ENCODE measurements around the gene KRT35. TPM values are rescaled to one million over a fixed set of nuclear protein-coding genes. Genes with fewer than 3 reads are reported as not detected.

KRT35 gene
- not detected in 2 replicates for total RNA-seq

DNA sequence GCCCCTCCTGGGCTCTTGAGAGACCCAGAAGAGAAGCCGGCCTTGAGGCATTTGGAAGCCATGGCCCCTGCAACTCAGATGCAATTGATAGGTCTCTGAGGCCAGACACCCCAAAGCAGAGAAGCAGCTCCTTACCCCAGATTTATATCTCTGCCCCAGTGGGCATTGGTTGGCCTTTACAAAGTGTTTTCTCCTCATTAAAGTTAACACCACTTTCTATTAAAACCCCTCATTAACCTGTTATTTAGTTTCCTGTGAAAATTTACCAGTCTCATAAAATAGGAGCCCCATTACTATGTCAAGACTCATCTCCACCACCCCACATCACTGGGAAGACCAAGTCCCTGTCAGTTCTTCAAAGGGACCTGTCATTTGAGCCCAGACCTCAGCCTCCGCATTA lies at the start of gene KRT35:
Gene KRT35 (minus strand): TSS at position 116 of the 400 bp plus-strand sequence. CDS start 54 bp downstream, at position 62.

DNA sequence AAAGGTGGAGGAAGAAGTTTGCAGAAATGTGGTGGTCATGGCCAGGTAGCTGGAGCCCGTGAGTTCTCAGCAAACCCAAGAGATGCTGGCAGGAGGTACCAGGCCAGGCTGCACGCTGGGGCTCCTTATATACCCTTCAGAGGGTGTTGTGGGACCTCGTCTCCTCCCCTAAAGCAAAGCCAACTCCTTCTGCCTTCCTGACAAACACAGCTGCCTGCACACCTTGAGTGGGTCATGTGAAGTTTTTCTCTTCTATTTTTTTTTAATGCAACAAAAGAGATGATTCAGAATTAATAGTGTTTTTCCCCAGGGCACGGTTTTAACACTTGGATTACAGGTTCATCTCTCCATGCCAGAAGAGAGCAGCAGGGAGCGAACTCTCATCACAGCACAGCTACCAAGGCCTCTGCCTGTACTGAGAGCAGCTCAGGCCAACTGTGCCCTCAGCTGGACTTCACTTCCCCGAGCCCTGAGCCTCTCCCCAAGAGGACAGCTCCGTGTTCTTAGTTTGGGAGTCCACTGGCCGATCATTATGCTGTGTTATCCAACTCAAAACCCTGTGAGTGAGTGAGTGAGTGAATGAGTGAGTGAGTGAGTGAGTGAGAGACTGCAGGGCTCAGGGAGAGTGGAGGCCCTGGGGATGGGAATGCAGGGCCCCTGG lies 38.0 kb upstream of the KRT35 start, which contains the start of gene KRT15:
Gene KRT15 (minus strand): TSS at position 102 of the 661 bp plus-strand sequence. CDS start 63 bp downstream, at position 39.

DNA sequence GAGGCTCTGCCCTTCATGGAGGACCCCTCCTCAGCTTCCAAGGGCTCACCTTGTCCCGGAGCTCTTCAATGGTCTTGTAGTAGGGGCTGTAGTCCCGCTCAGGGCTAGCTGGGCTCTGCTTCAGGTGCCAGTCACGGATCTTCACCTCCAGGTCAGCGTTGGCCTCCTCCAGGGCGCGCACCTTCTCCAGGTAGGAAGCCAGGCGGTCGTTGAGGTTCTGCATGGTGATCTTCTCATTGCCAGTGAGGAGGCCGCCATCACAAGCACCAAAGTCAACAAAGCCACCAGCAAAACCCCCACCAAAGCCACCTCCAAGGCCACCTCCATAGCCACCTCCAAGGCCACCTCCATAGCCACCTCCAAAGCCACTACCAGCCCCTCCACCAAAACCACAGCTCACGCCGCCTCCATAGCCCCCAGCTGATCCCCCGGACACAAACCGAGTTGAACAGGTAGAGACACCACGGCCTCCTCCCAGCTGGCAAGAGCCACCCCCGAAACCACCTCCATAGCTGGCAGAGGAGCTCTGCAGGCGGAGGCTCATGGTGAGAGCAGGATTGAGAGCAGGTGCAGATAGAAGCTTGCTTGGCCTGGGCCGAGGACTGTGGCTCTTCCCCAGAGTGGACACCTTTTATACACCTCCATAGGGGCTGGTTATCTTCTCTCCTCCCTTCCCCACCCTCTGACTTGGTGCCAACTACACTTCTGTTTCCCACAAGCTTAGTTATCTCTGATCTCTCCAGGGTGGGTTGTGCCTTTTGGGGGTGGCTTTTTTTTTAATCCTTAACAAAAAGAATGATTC lies 24.3 kb upstream of the KRT35 start, which contains the start of gene KRT13:
Gene KRT13 (minus strand): TSS at position 606 of the 802 bp plus-strand sequence. CDS start 62 bp downstream, at position 544.

DNA sequence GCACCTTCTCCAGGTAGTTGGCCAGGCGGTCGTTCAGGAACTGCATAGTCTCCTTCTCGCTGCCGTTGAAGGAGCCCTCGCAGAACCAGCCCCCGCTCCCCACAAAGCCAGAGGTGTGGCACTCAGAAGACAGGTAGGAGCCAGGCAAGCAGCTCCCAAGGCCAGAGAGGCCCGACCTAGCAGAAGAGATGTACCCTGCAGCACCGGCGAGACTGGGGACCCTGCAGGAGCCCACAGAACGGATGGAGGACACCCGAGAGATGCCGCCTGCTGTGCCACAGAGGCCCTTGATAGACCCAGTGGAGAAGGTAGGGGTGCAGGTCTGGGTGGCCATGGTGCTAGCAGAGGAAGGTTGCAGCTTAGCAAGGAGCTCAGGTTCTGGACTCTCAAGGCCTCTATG lies 8.6 kb upstream of the KRT35 start, which contains the start of gene KRT36:
Gene KRT36 (minus strand): TSS at position 380 of the 400 bp plus-strand sequence. CDS start 46 bp downstream, at position 334.

DNA sequence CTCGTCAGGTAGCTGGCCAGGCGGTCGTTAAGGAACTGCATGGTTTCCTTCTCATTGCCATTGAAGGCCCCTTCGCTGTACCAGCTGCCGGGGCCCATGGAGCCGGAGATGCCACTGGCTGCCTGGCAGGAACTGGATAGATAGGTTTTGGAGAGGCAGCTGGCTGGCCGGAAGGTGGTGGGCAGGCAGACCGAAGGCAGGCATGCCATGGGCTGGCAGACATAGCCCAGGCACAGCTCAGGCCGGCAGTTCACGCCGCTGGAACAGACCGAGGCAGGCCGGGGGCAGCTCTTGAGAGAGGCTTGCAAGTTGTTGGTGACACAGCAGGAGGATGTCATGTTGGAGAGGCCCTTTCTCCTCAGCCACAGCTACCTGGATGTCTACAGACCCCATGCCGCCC lies 14.0 kb downstream of the KRT35 start, which contains the start of gene KRT32:
Gene KRT32 (minus strand): TSS at position 399 of the 400 bp plus-strand sequence. CDS start 61 bp downstream, at position 338.

DNA sequence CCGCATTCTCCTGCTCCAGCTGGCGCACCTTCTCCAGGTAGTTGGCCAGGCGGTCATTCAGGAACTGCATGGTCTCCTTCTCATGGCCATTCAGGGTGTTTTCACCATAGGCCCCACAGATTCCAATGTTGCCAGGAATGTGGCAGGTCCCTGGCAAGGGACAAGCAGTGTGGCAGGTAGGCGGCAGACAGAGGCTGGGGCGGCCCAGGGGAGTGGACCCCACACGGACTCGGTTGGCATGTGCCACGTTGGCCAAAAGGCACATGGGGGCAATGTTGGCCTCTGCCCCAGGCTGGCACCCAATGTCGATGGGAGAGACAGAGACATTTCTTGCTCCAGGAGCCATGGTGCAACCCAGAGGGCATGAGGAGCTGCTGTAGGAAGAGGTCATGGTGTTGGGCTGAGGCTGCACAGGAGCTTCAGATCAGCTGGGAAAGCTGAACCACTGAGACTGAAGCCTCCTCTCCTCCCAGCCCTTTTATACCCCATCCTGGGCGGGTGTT lies 40.4 kb downstream of the KRT35 start, which contains the start of gene KRT38:
Gene KRT38 (minus strand): TSS at position 453 of the 503 bp plus-strand sequence. CDS start 62 bp downstream, at position 391.

Other genes with a start within 250 kb of the KRT35 start
- gene KRTAP9-3, start 248.7 kb downstream of the KRT35 start, total RNA-seq = not detected in 2 replicates
- gene KRTAP9-8, start 243.2 kb downstream of the KRT35 start, total RNA-seq = not detected in 2 replicates
- gene KRTAP9-4, start 231.5 kb downstream of the KRT35 start, total RNA-seq = not detected in 2 replicates
- not detected in 2 replicates for gene KRTAP9-9, start 225.8 kb downstream of the KRT35 start, total RNA-seq
- gene KRTAP9-6, start 215.8 kb downstream of the KRT35 start, total RNA-seq = not detected in 2 replicates
- not detected in 2 replicates for gene KRTAP9-7, start 205.5 kb downstream of the KRT35 start, total RNA-seq
- gene KRTAP29-1, start 178.3 kb downstream of the KRT35 start, total RNA-seq = not detected in 2 replicates
- not detected in 2 replicates for gene KRTAP16-1, start 171.8 kb downstream of the KRT35 start, total RNA-seq
- not detected in 2 replicates for gene KRTAP17-1, start 165.4 kb downstream of the KRT35 start, total RNA-seq
- not detected in 2 replicates for gene KRT33A, start 130.3 kb downstream of the KRT35 start, total RNA-seq
- gene KRT33B, start 111.3 kb downstream of the KRT35 start, total RNA-seq = 0.14 and 0.18 TPM in 2 replicates
- 1.00 and 1.3 TPM in 2 replicates for gene KRT34, start 98.8 kb downstream of the KRT35 start, total RNA-seq
- not detected in 2 replicates for gene KRT31, start 83.5 kb downstream of the KRT35 start, total RNA-seq
- gene KRT37, start 56.6 kb downstream of the KRT35 start, total RNA-seq = not detected in 2 replicates
- 0.09 and 0.14 TPM in 2 replicates for gene KRT38, start 40.2 kb downstream of the KRT35 start, total RNA-seq
- under 0.01 TPM in 1 of 2 replicates, not detected in the other for gene KRT32, start 13.8 kb downstream of the KRT35 start, total RNA-seq
- gene KRT36, start 8.8 kb upstream of the KRT35 start, total RNA-seq = not detected in 2 replicates
- 0.28 and 0.65 TPM in 2 replicates for gene KRT13, start 24.5 kb upstream of the KRT35 start, total RNA-seq
- 0.43 and 0.74 TPM in 2 replicates for gene KRT15, start 37.7 kb upstream of the KRT35 start, total RNA-seq
- 33.6 and 58.1 TPM in 2 replicates for gene KRT19, start 47.2 kb upstream of the KRT35 start, total RNA-seq
- not detected in 2 replicates for gene KRT9, start 90.9 kb upstream of the KRT35 start, total RNA-seq
- gene KRT14, start 105.7 kb upstream of the KRT35 start, total RNA-seq = 0.14 and 0.18 TPM in 2 replicates
- gene KRT16, start 131.6 kb upstream of the KRT35 start, total RNA-seq = 0.28 and 0.37 TPM in 2 replicates
- 6.4 and 7.3 TPM in 2 replicates for gene KRT17, start 143.4 kb upstream of the KRT35 start, total RNA-seq
- gene EIF1, start 207.7 kb upstream of the KRT35 start, total RNA-seq = 90.0 and 97.9 TPM in 2 replicates
- not detected in 2 replicates for gene GAST, start 231.2 kb upstream of the KRT35 start, total RNA-seq